Mammary epithelial cell (primary cell): ENCODE measurements around the gene RNU6-9.
A peak's percentile ranks its signal among the peaks of the same experiment; 100 is the strongest.

Source experiments
- CTCF ChIP-seq, 2 donors: IDR thresholded peaks in 1 of 2; conservative IDR thresholded peaks in 1 of 2; 2 replicates each; pipeline ENCODE4 v1.5.1; 2011 to 2012; ENCODE audit warnings: inconsistent platforms in 2 of 2, low read length in 2 of 2, mild to moderate bottlenecking in 2 of 2, control low read depth in 1 of 2, low read depth in 1 of 2; ENCODE audit not compliant: insufficient read depth in 1 of 2; ENCODE audit errors: extremely low read depth in 1 of 2
- EZH2 ChIP-seq: IDR thresholded peaks from 2 replicates; pipeline ENCODE4 v1.6.1; 2012; ENCODE audit warnings: low read length, inconsistent platforms, borderline replicate concordance

GRCh38 chr19:885536-886224 is 7.6 kb upstream of the RNU6-9 start:
- TF ChIP-seq CTCF (conservative IDR thresholded peaks at IDR 0.05 in 1 of 2, IDR thresholded peaks at IDR 0.05 in 1 of 2; ENCODE audit: extremely low read depth in 1 of 2, insufficient read depth in 1 of 2, low read depth in 1 of 2, low read length in 2 of 2) (peak in 1 of 2 donors; percentile 21), EZH2 (no peak)
